ENCODE results near the gene R3HDM4. TPM values are rescaled to one million over a fixed set of nuclear protein-coding genes. Genes with fewer than 3 reads are reported as not detected.

Gene R3HDM4
- total RNA-seq, 2 experiments from 2014 or later, result 63.7 to 73.7 TPM

DNA sequence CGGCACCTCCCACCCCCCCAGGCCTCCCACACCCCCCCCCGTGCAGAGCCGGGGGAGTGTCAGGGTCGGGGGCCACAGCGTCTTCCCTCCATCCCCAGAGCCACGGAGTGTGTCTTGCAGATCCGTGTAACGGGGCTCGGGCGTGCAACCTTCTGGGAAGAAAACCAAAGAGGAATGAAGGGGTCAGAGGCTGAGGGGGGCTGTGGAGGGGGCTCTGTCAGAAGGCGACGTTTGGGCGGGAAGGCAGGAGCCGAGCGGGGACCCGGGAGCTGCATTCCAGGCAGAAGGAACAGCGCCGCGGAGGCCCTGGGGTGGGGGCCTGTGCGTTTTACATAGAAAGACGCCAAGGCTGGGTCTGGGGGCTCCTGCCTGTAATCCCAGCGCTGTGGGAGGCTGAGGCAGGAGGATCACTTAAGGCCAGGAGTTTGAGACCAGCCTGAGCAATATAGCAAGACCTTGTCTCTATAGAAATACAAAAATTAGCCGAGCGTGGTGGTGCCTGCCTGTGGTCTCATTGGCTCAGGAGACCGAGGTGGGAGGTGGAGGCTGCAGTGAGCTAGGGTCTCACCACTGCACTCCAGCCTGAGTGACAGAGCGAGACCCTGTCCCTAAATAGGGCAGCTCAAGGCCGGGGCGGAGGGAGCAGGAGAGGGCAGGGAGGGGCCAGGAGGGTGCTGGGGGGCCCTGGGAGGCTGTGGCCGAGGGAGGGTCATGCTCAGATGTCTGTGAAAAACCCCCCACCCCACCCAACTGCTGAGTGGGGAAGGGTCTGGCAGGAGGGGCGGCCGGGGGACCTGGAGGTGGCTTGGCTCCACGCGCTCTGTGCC, 40.6 kb upstream of the R3HDM4 start:
- no peaks in the 10 kb centered on the region for H3K27me3 Mint-ChIP-seq
- no peaks in the 10 kb centered on the region for H3K36me3 Mint-ChIP-seq
- no peak overlapping the region for H3K27ac Mint-ChIP-seq
- ATAC-seq (no peak), DNase-seq (no peak)
- H3K4me3 Mint-ChIP-seq, result no peak overlapping the region
- CTCF ChIA-PET, result interaction anchor here (1.0 kb wide), 1 partner anchor 30 kb away, joined by 3 read pairs; the partner anchor contains the start of gene WDR18
- no peaks in the 10 kb centered on the region for H3K9me3 Mint-ChIP-seq (ENCODE audit: low read depth)
- peaks cover 14% of the 10 kb centered on the region for H3K4me1 Mint-ChIP-seq

DNA sequence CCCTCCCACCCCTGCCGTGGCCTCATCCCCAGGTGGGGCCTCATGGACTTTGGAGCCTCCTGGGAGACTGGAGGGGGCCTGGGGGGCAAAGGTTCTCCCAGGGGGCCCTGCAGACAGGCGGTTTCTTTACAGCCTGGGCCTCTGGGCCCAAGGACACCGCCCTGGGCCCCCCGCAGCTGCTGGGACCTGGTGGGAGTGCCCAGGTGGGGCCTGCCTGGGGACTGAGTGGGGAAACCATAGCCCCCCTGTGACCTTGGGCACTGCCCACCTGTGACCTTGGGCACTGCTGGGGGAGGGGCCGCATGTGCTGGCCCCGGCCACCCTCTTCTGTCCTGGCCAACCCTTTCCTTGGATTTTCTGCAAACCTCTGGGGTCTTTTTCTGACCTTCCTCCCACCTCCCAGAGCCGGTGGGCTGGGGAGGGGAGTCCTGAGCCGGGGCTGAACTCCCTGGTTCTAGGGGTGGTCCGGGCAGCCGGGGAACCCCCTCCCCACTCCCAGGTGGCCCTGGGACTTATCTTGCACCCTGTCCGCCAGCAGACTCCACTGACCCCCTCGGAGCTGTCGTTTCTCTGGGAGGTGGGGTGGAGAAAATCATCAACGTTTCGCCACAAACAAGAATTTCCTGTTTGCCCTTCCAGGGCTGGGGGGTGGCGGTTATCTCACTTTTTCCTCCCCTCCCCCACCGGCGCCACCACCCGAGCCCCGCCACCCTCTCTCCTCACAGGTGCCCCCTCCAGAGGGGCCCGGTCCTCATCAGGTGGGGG, 39.8 kb upstream of the R3HDM4 start:
- H3K4me1 Mint-ChIP-seq, result peaks cover 14% of the 10 kb centered on the region
- H3K27ac Mint-ChIP-seq, result no peak overlapping the region
- ATAC-seq (no peak), DNase-seq (no peak)
- H3K36me3 Mint-ChIP-seq, result no peaks in the 10 kb centered on the region
- H3K4me3 Mint-ChIP-seq, result no peak overlapping the region
- no peaks in the 10 kb centered on the region for H3K27me3 Mint-ChIP-seq
- CTCF ChIA-PET, result no interaction called here
- H3K9me3 Mint-ChIP-seq (ENCODE audit: low read depth), result no peaks in the 10 kb centered on the region

GRCh38 chr19:952049-952679, 39.1 kb upstream of the R3HDM4 start:
- DNase-seq, result no peak
- H3K4me3 Mint-ChIP-seq, result no peak overlapping the region
- peaks cover 14% of the 10 kb centered on the region for H3K4me1 Mint-ChIP-seq
- no peaks in the 10 kb centered on the region for H3K9me3 Mint-ChIP-seq (ENCODE audit: low read depth)
- H3K27me3 Mint-ChIP-seq, result no peaks in the 10 kb centered on the region
- ATAC-seq, result no peak
- H3K27ac Mint-ChIP-seq, result no peak overlapping the region
- CTCF ChIA-PET, result no interaction called here
- no peaks in the 10 kb centered on the region for H3K36me3 Mint-ChIP-seq

- H3K27me3 Mint-ChIP-seq, result no peaks in the 10 kb centered on the region
- CTCF ChIA-PET, result no interaction called here
- H3K36me3 Mint-ChIP-seq, result no peaks in the 10 kb centered on the region
- H3K4me1 Mint-ChIP-seq, result peaks cover 14% of the 10 kb centered on the region
- ATAC-seq, result no peak
- DNase-seq, result no peak
- H3K27ac Mint-ChIP-seq, result no peak overlapping the region
- H3K9me3 Mint-ChIP-seq (ENCODE audit: low read depth), result no peaks in the 10 kb centered on the region
- no peak overlapping the region for H3K4me3 Mint-ChIP-seq
These were observed 37.5 kb upstream of the R3HDM4 start for GRCh38 chr19:950352-951066.

DNA sequence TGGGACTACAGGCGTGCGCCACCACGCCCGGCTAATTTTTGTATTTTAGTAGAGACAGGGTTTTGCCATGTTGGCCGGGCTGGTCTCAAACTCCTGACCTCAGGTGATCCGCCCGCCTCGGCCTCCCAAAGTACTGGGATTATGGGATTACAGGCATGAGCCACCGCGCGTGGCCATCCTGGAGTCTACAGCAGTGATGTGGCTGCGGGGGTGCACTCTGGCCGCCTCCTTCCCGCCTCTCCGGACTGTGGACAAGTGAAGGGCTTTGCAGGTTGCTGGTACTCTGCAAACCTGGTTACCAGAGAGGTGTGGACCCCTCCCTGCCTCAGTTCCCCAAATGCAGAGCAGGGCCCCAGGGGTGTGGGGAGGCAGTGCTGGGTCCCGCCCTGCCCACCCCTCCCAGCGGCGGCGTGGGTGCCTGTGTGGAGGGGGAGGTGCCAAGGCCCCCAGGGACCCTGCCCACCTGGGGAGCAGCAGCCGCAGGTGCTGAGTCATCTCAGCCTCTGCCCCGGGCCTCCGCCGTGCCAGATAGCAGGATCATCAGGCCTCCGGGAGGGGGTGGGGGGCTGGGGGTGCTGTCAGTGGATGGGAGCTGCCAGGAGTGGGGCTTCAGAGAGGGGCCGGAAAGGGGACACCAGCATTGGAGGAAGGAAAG, 36.0 kb upstream of the R3HDM4 start:
- H3K4me3 Mint-ChIP-seq, result no peak overlapping the region
- DNase-seq (no peak), ATAC-seq (no peak)
- no peaks in the 10 kb centered on the region for H3K36me3 Mint-ChIP-seq
- no peaks in the 10 kb centered on the region for H3K9me3 Mint-ChIP-seq (ENCODE audit: low read depth)
- no peak overlapping the region for H3K27ac Mint-ChIP-seq
- peaks cover 12% of the 10 kb centered on the region for H3K4me1 Mint-ChIP-seq
- no peaks in the 10 kb centered on the region for H3K27me3 Mint-ChIP-seq
- CTCF ChIA-PET, result no interaction called here

GRCh38 chr19:947707-948539, 34.9 kb upstream of the R3HDM4 start:
- Mint-ChIP-seq H3K9me3 (ENCODE audit: low read depth) (no peaks in the 10 kb centered on the region), H3K27ac (no peak overlapping the region), H3K4me1 (peaks cover 6% of the 10 kb centered on the region), H3K27me3 (no peaks in the 10 kb centered on the region), H3K36me3 (peaks cover 3% of the 10 kb centered on the region), H3K4me3 (no peak overlapping the region)
- no peak for ATAC-seq
- CTCF ChIA-PET, result no interaction called here
- DNase-seq, result no peak

- ATAC-seq (no peak), DNase-seq (no peak)
- Mint-ChIP-seq H3K27ac (no peak overlapping the region), H3K9me3 (ENCODE audit: low read depth) (no peaks in the 10 kb centered on the region), H3K4me1 (peaks cover 3% of the 10 kb centered on the region), H3K4me3 (no peak overlapping the region), H3K36me3 (peaks cover 3% of the 10 kb centered on the region), H3K27me3 (no peaks in the 10 kb centered on the region)
- CTCF ChIA-PET, result interaction anchor here (1.0 kb wide), 1 partner anchor 150 kb away, joined by 3 read pairs; no protein-coding TSS in a partner anchor
These were observed 34.2 kb upstream of the R3HDM4 start for GRCh38 chr19:947090-947706.

DNA sequence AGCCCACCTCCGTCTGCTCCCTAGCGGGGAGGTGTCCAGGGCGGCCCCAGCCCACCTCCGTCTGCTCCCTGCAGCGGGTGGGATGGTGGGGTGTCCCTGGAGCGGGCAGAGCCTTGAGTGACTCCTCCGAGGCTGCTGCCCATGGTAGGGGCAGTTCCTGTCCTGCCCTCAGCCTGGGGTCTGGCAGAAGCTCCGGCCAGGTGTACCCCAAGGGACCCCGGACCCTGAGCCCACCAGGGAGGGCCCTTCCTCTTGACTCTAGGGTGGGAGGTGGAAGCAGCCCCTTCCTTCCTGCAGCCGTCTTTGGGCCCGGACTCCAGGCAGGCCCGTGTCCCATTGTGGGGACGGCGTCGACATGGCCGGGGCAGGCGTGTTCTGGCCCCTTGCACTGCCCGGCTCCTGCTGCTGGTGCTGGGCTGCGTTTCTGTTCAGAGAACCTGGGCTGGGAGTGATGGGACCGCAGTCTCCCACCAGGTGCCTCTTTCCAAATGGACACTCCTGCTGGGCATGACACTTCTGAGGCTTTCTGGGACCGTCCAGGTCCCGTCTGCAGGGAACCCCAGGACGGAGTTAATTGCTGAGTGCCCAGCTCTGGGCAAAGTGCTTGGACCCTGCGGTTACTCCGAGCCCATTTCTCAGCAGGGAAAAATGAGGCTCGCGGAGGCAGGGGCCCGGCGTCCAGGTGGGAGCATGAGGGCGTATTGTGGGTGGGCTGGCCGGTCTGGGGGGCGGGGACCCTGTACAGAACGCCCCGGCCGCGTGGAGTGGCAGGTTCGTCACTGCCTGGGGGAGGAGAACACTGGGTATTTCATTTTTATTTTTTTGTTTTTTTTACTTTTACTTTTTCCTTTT, 32.6 kb upstream of the R3HDM4 start:
- Mint-ChIP-seq H3K27ac (no peak overlapping the region), H3K9me3 (ENCODE audit: low read depth) (no peaks in the 10 kb centered on the region), H3K4me1 (peaks cover 6% of the 10 kb centered on the region), H3K4me3 (no peak overlapping the region), H3K27me3 (no peaks in the 10 kb centered on the region), H3K36me3 (peaks cover 3% of the 10 kb centered on the region)
- DNase-seq (no peak), ATAC-seq (no peak)
- CTCF ChIA-PET, result no interaction called here

GRCh38 chr19:944663-945241, 31.7 kb upstream of the R3HDM4 start:
- peaks cover 12% of the 10 kb centered on the region for H3K4me1 Mint-ChIP-seq
- DNase-seq (no peak), ATAC-seq (no peak)
- H3K27ac Mint-ChIP-seq, result no peak overlapping the region
- H3K9me3 Mint-ChIP-seq (ENCODE audit: low read depth), result no peaks in the 10 kb centered on the region
- no peak overlapping the region for H3K4me3 Mint-ChIP-seq
- CTCF ChIA-PET, result no interaction called here
- H3K36me3 Mint-ChIP-seq, result peaks cover 5% of the 10 kb centered on the region
- no peaks in the 10 kb centered on the region for H3K27me3 Mint-ChIP-seq

DNA sequence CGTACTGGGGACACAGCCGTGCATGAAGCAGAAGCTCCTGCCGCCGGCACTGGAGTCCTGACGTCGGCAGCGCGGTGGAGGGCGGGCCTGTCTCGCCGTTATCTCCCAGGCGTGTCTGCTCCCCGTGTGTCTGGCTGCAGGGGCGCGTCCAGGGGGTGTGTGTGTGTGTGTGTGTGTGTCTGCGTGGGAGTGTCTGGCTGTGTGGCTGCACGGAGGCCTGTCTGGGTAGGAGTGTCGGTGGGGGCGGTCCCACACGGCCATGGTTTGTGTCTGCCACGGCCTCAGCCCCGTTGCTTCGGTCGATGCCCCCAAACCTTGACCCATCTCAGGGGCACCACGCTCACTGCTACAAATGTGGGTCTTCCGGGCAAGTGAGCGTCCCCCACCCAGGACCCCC, 31.1 kb upstream of the R3HDM4 start:
- DNase-seq (no peak), ATAC-seq (no peak)
- H3K36me3 Mint-ChIP-seq, result peaks cover 10% of the 10 kb centered on the region
- no peaks in the 10 kb centered on the region for H3K9me3 Mint-ChIP-seq (ENCODE audit: low read depth)
- no peak overlapping the region for H3K4me3 Mint-ChIP-seq
- no peak overlapping the region for H3K27ac Mint-ChIP-seq
- CTCF ChIA-PET, result no interaction called here
- no peaks in the 10 kb centered on the region for H3K27me3 Mint-ChIP-seq
- peaks cover 14% of the 10 kb centered on the region for H3K4me1 Mint-ChIP-seq

GRCh38 chr19:943551-944170, 30.6 kb upstream of the R3HDM4 start:
- CTCF ChIA-PET, result no interaction called here
- H3K27me3 Mint-ChIP-seq, result no peaks in the 10 kb centered on the region
- H3K4me1 Mint-ChIP-seq, result peaks cover 14% of the 10 kb centered on the region
- no peak for ATAC-seq
- no peak overlapping the region for H3K4me3 Mint-ChIP-seq
- DNase-seq, result no peak
- peaks cover 10% of the 10 kb centered on the region for H3K36me3 Mint-ChIP-seq
- no peak overlapping the region for H3K27ac Mint-ChIP-seq
- H3K9me3 Mint-ChIP-seq (ENCODE audit: low read depth), result no peaks in the 10 kb centered on the region
